HG03039 (cell line): ENCODE results near the gene CLDN2.

ENCODE experiments used
- ATAC-seq: cut with Tn5 transposase; IDR thresholded peaks from one replicate; pipeline ENCODE4 v1.9.1; 2021; ENCODE audit warnings: mild to moderate bottlenecking, moderate library complexity; ENCODE audit not compliant: unreplicated experiment

CLDN2 gene

GRCh38 chrX:106917830-106918500, 2.2 kb upstream of the CLDN2 start:
- ATAC-seq: no peak

- no peak for ATAC-seq
Observed at GRCh38 chrX:106921637-106922036, 1.4 kb downstream of the CLDN2 start.

GRCh38 chrX:106927023-106927422, 6.8 kb downstream of the CLDN2 start:
- no peak for ATAC-seq

GRCh38 chrX:106927700-106928099, 7.5 kb downstream of the CLDN2 start:
- no peak for ATAC-seq

- ATAC-seq: no peak
Observed at GRCh38 chrX:106928227-106928626, 8.0 kb downstream of the CLDN2 start.

GRCh38 chrX:106931831-106932491, 11.8 kb downstream of the CLDN2 start:
- no peak for ATAC-seq

- ATAC-seq: no peak
Observed at GRCh38 chrX:106932492-106932923, 12.3 kb downstream of the CLDN2 start.

- no peak for ATAC-seq
Observed at GRCh38 chrX:106932960-106933537, 12.8 kb downstream of the CLDN2 start.

GRCh38 chrX:106933538-106933961, 13.3 kb downstream of the CLDN2 start:
- ATAC-seq: no peak

- no peak for ATAC-seq
Observed at GRCh38 chrX:106935175-106935574, 15.0 kb downstream of the CLDN2 start.

- ATAC-seq: no peak
Observed at GRCh38 chrX:106936246-106936645, 16.0 kb downstream of the CLDN2 start.

- ATAC-seq: no peak
Observed at GRCh38 chrX:106939566-106939965, 19.4 kb downstream of the CLDN2 start.

GRCh38 chrX:106940068-106940467, 19.9 kb downstream of the CLDN2 start:
- ATAC-seq: no peak

GRCh38 chrX:106946464-106946863, 26.3 kb downstream of the CLDN2 start:
- no peak for ATAC-seq

GRCh38 chrX:106948641-106949040, 28.4 kb downstream of the CLDN2 start:
- ATAC-seq: no peak

GRCh38 chrX:106949366-106949765, 29.2 kb downstream of the CLDN2 start:
- no peak for ATAC-seq

GRCh38 chrX:106950381-106950780, 30.2 kb downstream of the CLDN2 start:
- ATAC-seq: no peak

- no peak for ATAC-seq
Observed at GRCh38 chrX:106951230-106951629, 31.0 kb downstream of the CLDN2 start.

GRCh38 chrX:106952089-106952488, 31.9 kb downstream of the CLDN2 start:
- no peak for ATAC-seq

GRCh38 chrX:106952538-106952937, 32.3 kb downstream of the CLDN2 start:
- no peak for ATAC-seq

- no peak for ATAC-seq
Observed at GRCh38 chrX:106952988-106953387, 32.8 kb downstream of the CLDN2 start.

GRCh38 chrX:106954041-106954440, 33.8 kb downstream of the CLDN2 start:
- no peak for ATAC-seq
